Spleen (tissue), 11 donors: ENCODE results near the gene SETD7. TPM values are rescaled to one million over a fixed set of nuclear protein-coding genes. Genes with fewer than 3 reads are reported as not detected.

Source experiments
- DNase-seq: peaks from one replicate; pipeline ENCODE4 v3.0.0-alpha.2; 2020
- H3K27ac ChIP-seq, 8 donors: fragments of 200-600 bp; sonication (generic) in 7 of 8; 1 replicate in 4 of 8; 2 replicates in 4 of 8; pipeline versions ENCODE4 v1.5.0 to v1.8.0; 2016 to 2021; ENCODE audit warnings: inconsistent platforms in 4 of 8, mild to moderate bottlenecking in 4 of 8, moderate library complexity in 1 of 8
- H3K27me3 ChIP-seq, 7 donors: fragments of 200-600 bp; sonication (generic) in 6 of 7; replicated peaks in 1 of 7; 1 replicate in 4 of 7; 2 replicates in 3 of 7; pipeline versions ENCODE4 v1.5.0 to v1.8.0; 2016 to 2021; ENCODE audit warnings: inconsistent platforms in 3 of 7, mild to moderate bottlenecking in 1 of 7
- H3K36me3 ChIP-seq, 6 donors: fragments of 200-600 bp; sonication (generic) in 5 of 6; 1 replicate in 4 of 6; 2 replicates in 2 of 6; pipeline versions ENCODE4 v1.5.0 to v1.8.0; 2016 to 2021; ENCODE audit warnings: inconsistent platforms in 2 of 6
- H3K4me1 ChIP-seq, 6 donors: fragments of 200-600 bp; sonication (generic) in 5 of 6; 1 replicate in 3 of 6; 2 replicates in 3 of 6; pipeline versions ENCODE4 v1.5.0 to v1.8.0; 2016 to 2021; ENCODE audit warnings: inconsistent platforms in 3 of 6
- H3K4me3 ChIP-seq, 8 donors: fragments of 200-600 bp; sonication (generic) in 7 of 8; 1 replicate in 4 of 8; 2 replicates in 4 of 8; pipeline versions ENCODE4 v1.5.0 to v1.8.0; 2016 to 2021; ENCODE audit warnings: inconsistent platforms in 4 of 8, mild to moderate bottlenecking in 4 of 8, moderate library complexity in 2 of 8
- H3K9me3 ChIP-seq, 8 donors: fragments of 200-600 bp; sonication (generic) in 7 of 8; 1 replicate in 4 of 8; 2 replicates in 4 of 8; pipeline versions ENCODE4 v1.5.0 to v1.8.0; 2016 to 2021; ENCODE audit warnings: inconsistent platforms in 4 of 8
- CTCF ChIP-seq, 11 experiments: fragments of 200-600 bp in 7 of 11; fragments of 450-650 bp in 4 of 11; sonication (generic) in 4 of 11; IDR thresholded peaks in 8 of 11; conservative IDR thresholded peaks in 3 of 11; 1 replicate in 7 of 11; 2 replicates in 4 of 11; pipeline versions ENCODE4 v1.4.0 to v1.8.0; 2016 to 2021; ENCODE audit warnings: antibody characterized with exemption in 11 of 11, inconsistent platforms in 4 of 11, mild to moderate bottlenecking in 1 of 11
- POLR2A ChIP-seq, 3 donors: fragments of 450-650 bp; IDR thresholded peaks; one replicate each; pipeline ENCODE4 v1.5.1; 2017; ENCODE audit warnings: antibody characterized with exemption in 3 of 3, mild to moderate bottlenecking in 1 of 3
- POLR2AphosphoS5 ChIP-seq, 3 donors: sonication (generic); formaldehyde crosslinking; IDR thresholded peaks; one replicate each; pipeline ENCODE4 v1.5.1; 2017; ENCODE audit warnings: antibody characterized with exemption in 3 of 3
- WGBS, 5 donors: extraction: QIAGEN DNeasy Blood & Tissue Kit in 3 of 5; methylation state at CpG; one replicate each; pipeline versions ENCODE4 v1.1.5 to v1.1.7; 2013 to 2018; 5-methylcytosine and 5-hydroxymethylcytosine counted together
- intact Hi-C: fragments of 100-400 bp; cut with DNase I; formaldehyde crosslinking; loops from one replicate; pipeline ENCODE4 v1.15.0; 2023; ENCODE audit warnings: low total_unique reads
- polyA plus RNA-seq, 3 donors: library from polyadenylated mRNA; stranded (reverse); fragments of 200-250 nt; gene quantifications; one replicate each; pipeline ENCODE4 v1.2.1, GENCODE V29; 2013
- total RNA-seq, 7 donors: library from RNA; depleted of rRNA in 3 of 7; stranded (reverse); fragments of >200 nt in 3 of 7; fragmentation: NEBNext Ultra II Directional in 4 of 7; extraction: Animal tissue kit (Norgen Biotek cat#: 25700) in 4 of 7; gene quantifications; one replicate each; pipeline versions ENCODE4 v1.1.0 to v1.2.1, GENCODE V29; 2016 to 2021
- donor health status: healthy with polysubstance abuse.
- donor health status: DM: no; HTN: no; CAD: no; lungs with moderate emphysema.
- donor health status: DM: no; HTN: no; CAD: no.
- donor health status: Bipolar disorder and iron deficiency.
- donor health status: healthy.
- donor health status: DM: no; HTN: no; CAD: no.
- donor health status: DM: yes; HTN: yes; CAD: no.

The SETD7 gene
- total and polyA plus RNA-seq, 10 donors, result 5.0 to 45.4 (median 30.8) TPM

GRCh38 chr4:139596684-139597279 is 40.8 kb upstream of the SETD7 start:
- peaks cover 0 to 5% (median 0%) of the 10 kb centered on the region in 6 donors for H3K4me1 ChIP-seq
- no peak overlapping the region for H3K4me3 ChIP-seq
- H3K27ac ChIP-seq, result peak overlapping the region in 1 of 8 donors; percentile 40
- no peaks in the 10 kb centered on the region for H3K9me3 ChIP-seq
- TF ChIP-seq POLR2A (IDR thresholded peaks at IDR 0.05) (no peak), POLR2AphosphoS5 (IDR thresholded peaks at IDR 0.05) (no peak), CTCF (IDR thresholded peaks at IDR 0.05 in 8 of 11, conservative IDR thresholded peaks at IDR 0.05 in 3 of 11) (no peak)
- 70 to 79% (median 74%) methylated on average over 4 of the region's 4 CpGs for WGBS, 5 donors
- peaks cover 0 to 4% (median 0%) of the 10 kb centered on the region in 7 donors for H3K27me3 ChIP-seq
- DNase-seq, result no peak
- intact Hi-C loops, result no loop called here
- H3K36me3 ChIP-seq, result no peaks in the 10 kb centered on the region

DNA sequence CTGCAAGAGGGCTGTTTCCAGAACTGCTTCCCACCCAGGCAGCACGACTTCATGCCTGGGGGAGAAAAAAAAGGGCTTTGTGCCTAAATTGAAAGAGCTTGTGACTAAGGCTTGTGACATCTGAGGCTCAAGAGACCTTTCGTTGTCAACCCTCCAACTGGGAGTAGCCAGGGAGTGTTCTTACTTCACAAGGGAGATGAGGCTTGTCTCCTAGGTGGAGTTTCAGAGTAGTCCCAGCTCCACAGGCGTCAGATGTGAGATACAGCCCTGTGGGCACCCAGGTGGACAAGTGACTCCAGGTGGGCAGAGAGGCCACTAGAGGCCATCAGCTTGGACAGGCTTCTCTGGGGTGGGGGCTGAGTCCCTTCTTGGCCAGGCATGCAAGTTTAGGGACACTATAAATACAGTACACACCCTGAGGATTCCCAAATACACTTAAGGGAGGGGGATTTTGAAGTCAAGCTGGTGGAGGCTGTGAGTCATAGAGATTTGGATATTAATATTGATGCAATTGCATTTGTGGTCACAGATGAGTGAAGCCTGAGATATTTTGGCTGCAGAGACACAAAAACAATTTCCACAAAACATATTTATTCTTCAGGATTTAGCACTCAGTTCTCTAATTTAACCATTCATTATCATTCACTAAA is 40.1 kb upstream of the SETD7 start:
- WGBS, 5 donors, result 61 to 81% (median 78%) methylated on average over 3 of the region's 3 CpGs
- H3K27ac ChIP-seq, result no peak overlapping the region
- TF ChIP-seq CTCF (IDR thresholded peaks at IDR 0.05 in 8 of 11, conservative IDR thresholded peaks at IDR 0.05 in 3 of 11) (no peak), POLR2A (IDR thresholded peaks at IDR 0.05) (no peak), POLR2AphosphoS5 (IDR thresholded peaks at IDR 0.05) (no peak)
- H3K27me3 ChIP-seq, result peaks cover 0 to 4% (median 0%) of the 10 kb centered on the region in 7 donors
- peaks cover 0 to 5% (median 0%) of the 10 kb centered on the region in 6 donors for H3K4me1 ChIP-seq
- intact Hi-C loops, result no loop called here
- DNase-seq, result no peak
- no peak overlapping the region for H3K4me3 ChIP-seq
- no peaks in the 10 kb centered on the region for H3K36me3 ChIP-seq
- no peaks in the 10 kb centered on the region for H3K9me3 ChIP-seq

- TF ChIP-seq POLR2AphosphoS5 (IDR thresholded peaks at IDR 0.05) (no peak), POLR2A (IDR thresholded peaks at IDR 0.05) (no peak), CTCF (IDR thresholded peaks at IDR 0.05 in 8 of 11, conservative IDR thresholded peaks at IDR 0.05 in 3 of 11) (no peak)
- Histone ChIP-seq H3K4me1 (peaks cover 0 to 5% (median 0%) of the 10 kb centered on the region in 6 donors), H3K36me3 (no peaks in the 10 kb centered on the region), H3K27ac (no peak overlapping the region), H3K9me3 (no peaks in the 10 kb centered on the region), H3K27me3 (peaks cover 0 to 4% (median 0%) of the 10 kb centered on the region in 7 donors), H3K4me3 (no peak overlapping the region)
- no peak for DNase-seq
- 89 to 97% (median 95%) methylated on average over 5 of the region's 5 CpGs for WGBS, 5 donors
- intact Hi-C loops, result no loop called here
Observed at GRCh38 chr4:139594591-139595185, 38.7 kb upstream of the SETD7 start.

- TF ChIP-seq POLR2AphosphoS5 (IDR thresholded peaks at IDR 0.05) (no peak), CTCF (IDR thresholded peaks at IDR 0.05 in 8 of 11, conservative IDR thresholded peaks at IDR 0.05 in 3 of 11) (no peak), POLR2A (IDR thresholded peaks at IDR 0.05) (no peak)
- 81 to 87% (median 84%) methylated on average over 4 of the region's 4 CpGs for WGBS, 5 donors
- Histone ChIP-seq H3K4me1 (peaks cover 0 to 5% (median 0%) of the 10 kb centered on the region in 6 donors), H3K27ac (no peak overlapping the region), H3K9me3 (no peaks in the 10 kb centered on the region), H3K4me3 (no peak overlapping the region), H3K36me3 (no peaks in the 10 kb centered on the region), H3K27me3 (peaks cover 0 to 4% (median 0%) of the 10 kb centered on the region in 7 donors)
- intact Hi-C loops, result no loop called here
- no peak for DNase-seq
Observed at GRCh38 chr4:139593091-139593564, 37.1 kb upstream of the SETD7 start.
